SU-DHL-6 (cell line): ENCODE measurements around the gene FOLR3.
"Not testable (repeated sequence)": the region's sequence is repeated elsewhere in the genome, so short reads cannot be mapped to it uniquely, and the experiment has no call there.

Source experiments
- H2AFZ ChIP-seq: fragments of 200-600 bp; sonication (generic); 2 replicates; pipeline ENCODE4 v1.6.1; 2014; ENCODE audit warnings: low read depth, mild to moderate bottlenecking, moderate library complexity, mixed read lengths, antibody characterized with exemption, low read length; ENCODE audit not compliant: severe bottlenecking
- H3F3A ChIP-seq: fragments of 200-600 bp; shearing (Covaris generic); 2 replicates; pipeline ENCODE4 v1.6.0; 2016; ENCODE audit warnings: antibody characterized with exemption, mild to moderate bottlenecking; ENCODE audit not compliant: insufficient read depth
- H3K27ac ChIP-seq: fragments of 200-600 bp; sonication (generic); 2 replicates; pipeline ENCODE4 v1.5.1; 2016; ENCODE audit warnings: low read depth, mild to moderate bottlenecking, low read length, moderate library complexity, mixed read lengths
- H3K27me3 ChIP-seq: fragments of 200-600 bp; sonication (generic), shearing (Covaris generic); 2 replicates; pipeline ENCODE4 v1.6.0; 2014; ENCODE audit warnings: mild to moderate bottlenecking, low read length
- H3K36me3 ChIP-seq: fragments of 200-600 bp; sonication (generic); 2 replicates; pipeline ENCODE4 v1.6.1; 2014; ENCODE audit warnings: mild to moderate bottlenecking, low read length, mixed read lengths
- H3K4me2 ChIP-seq: fragments of 300-600, 200-600 bp; shearing (Covaris generic), sonication (generic); 2 replicates; pipeline ENCODE4 v1.6.0; 2014; ENCODE audit warnings: low read length, low read depth, mild to moderate bottlenecking; ENCODE audit not compliant: poor library complexity, severe bottlenecking
- H3K4me3 ChIP-seq: fragments of 200-600 bp; sonication (generic); 2 replicates; pipeline ENCODE4 v1.5.1; 2014; ENCODE audit warnings: antibody characterized with exemption, low read length, mild to moderate bottlenecking, mixed read lengths; ENCODE audit not compliant: insufficient read depth, poor library complexity, severe bottlenecking
- H3K79me2 ChIP-seq: fragments of 200-600 bp; sonication (generic); 2 replicates; pipeline ENCODE4 v1.6.1; 2014; ENCODE audit warnings: mild to moderate bottlenecking, low read length, moderate library complexity; ENCODE audit not compliant: insufficient read depth
- H3K9ac ChIP-seq: fragments of 200-600 bp; sonication (generic); 2 replicates; pipeline ENCODE4 v1.7.0; 2014; ENCODE audit warnings: mild to moderate bottlenecking, low read length
- H3K9me2 ChIP-seq: fragments of 200-600 bp; sonication (generic); replicated peaks from 2 replicates; pipeline ENCODE4 v1.6.1; 2014; ENCODE audit warnings: low read length; ENCODE audit not compliant: insufficient read depth
- H3K9me3 ChIP-seq: fragments of 200-600 bp; sonication (generic); 2 replicates; pipeline ENCODE4 v1.6.1; 2014; ENCODE audit warnings: low read length, mixed read lengths; ENCODE audit not compliant: insufficient read depth
- H4K20me1 ChIP-seq: fragments of 200-600 bp; sonication (generic); 2 replicates; pipeline ENCODE4 v1.6.1; 2014; ENCODE audit warnings: low read depth, mild to moderate bottlenecking, antibody characterized with exemption, low read length, moderate library complexity, mixed read lengths
- CTCF ChIP-seq: fragments of 200-600 bp; sonication (generic); IDR thresholded peaks from one replicate; pipeline ENCODE4 v1.5.1; 2017; ENCODE audit warnings: antibody characterized with exemption, mild to moderate bottlenecking, low read length, moderate library complexity; ENCODE audit not compliant: insufficient read depth, poor library complexity, severe bottlenecking
- EZH2phosphoT487 ChIP-seq: fragments of 200-600 bp; sonication (generic), shearing (Covaris generic); conservative IDR thresholded peaks from 2 replicates; pipeline ENCODE4 v1.6.1; 2018; ENCODE audit warnings: mild to moderate bottlenecking, antibody characterized with exemption, low read length, moderate library complexity, mixed read lengths

Gene FOLR3

GRCh38 chr11:72177656-72178055, 42.1 kb downstream of the FOLR3 start:
- H3K79me2 ChIP-seq, result no peaks in the 10 kb centered on the region
- H3K27ac ChIP-seq, result no peak overlapping the region
- H3K9me2 ChIP-seq, result no peaks in the 10 kb centered on the region
- TF ChIP-seq CTCF (no peak), EZH2phosphoT487 (no peak)
- no peaks in the 10 kb centered on the region for H3K9me3 ChIP-seq
- no peaks in the 10 kb centered on the region for H3K36me3 ChIP-seq
- H2AFZ ChIP-seq, result no peak overlapping the region
- H3K27me3 ChIP-seq, result no peaks in the 10 kb centered on the region
- no peaks in the 10 kb centered on the region for H4K20me1 ChIP-seq
- H3K4me2 ChIP-seq, result no peak overlapping the region
- H3K9ac ChIP-seq, result no peak overlapping the region
- no peak overlapping the region for H3K4me3 ChIP-seq
- no peaks in the 10 kb centered on the region for H3F3A ChIP-seq

GRCh38 chr11:72179049-72179803, 43.7 kb downstream of the FOLR3 start:
- TF ChIP-seq CTCF (no peak), EZH2phosphoT487 (no peak)
- no peak overlapping the region for H3K4me2 ChIP-seq
- no peaks in the 10 kb centered on the region for H3K27me3 ChIP-seq
- no peak overlapping the region for H2AFZ ChIP-seq
- H3F3A ChIP-seq, result no peaks in the 10 kb centered on the region
- no peaks in the 10 kb centered on the region for H3K9me2 ChIP-seq
- H3K27ac ChIP-seq, result no peak overlapping the region
- no peaks in the 10 kb centered on the region for H3K9me3 ChIP-seq
- H4K20me1 ChIP-seq, result no peaks in the 10 kb centered on the region
- H3K36me3 ChIP-seq, result no peaks in the 10 kb centered on the region
- no peak overlapping the region for H3K4me3 ChIP-seq
- no peak overlapping the region for H3K9ac ChIP-seq
- H3K79me2 ChIP-seq, result no peaks in the 10 kb centered on the region

- no peak overlapping the region for H3K4me3 ChIP-seq
- H3F3A ChIP-seq, result no peaks in the 10 kb centered on the region
- H3K79me2 ChIP-seq, result no peaks in the 10 kb centered on the region
- H3K36me3 ChIP-seq, result no peaks in the 10 kb centered on the region
- no peak overlapping the region for H3K27ac ChIP-seq
- no peaks in the 10 kb centered on the region for H3K27me3 ChIP-seq
- no peaks in the 10 kb centered on the region for H3K9me2 ChIP-seq
- no peaks in the 10 kb centered on the region for H3K9me3 ChIP-seq
- no peaks in the 10 kb centered on the region for H4K20me1 ChIP-seq
- no peak overlapping the region for H3K4me2 ChIP-seq
- TF ChIP-seq EZH2phosphoT487 (no peak), CTCF (no peak)
- H2AFZ ChIP-seq, result no peak overlapping the region
- H3K9ac ChIP-seq, result no peak overlapping the region
These were observed 44.4 kb downstream of the FOLR3 start for GRCh38 chr11:72179804-72180396.

- H3K79me2 ChIP-seq, H3K4me3 ChIP-seq, H3K9me2 ChIP-seq, H3K27me3 ChIP-seq, H2AFZ ChIP-seq, H3K27ac ChIP-seq, H3K9me3 ChIP-seq, H3K9ac ChIP-seq, H4K20me1 ChIP-seq, H3K36me3 ChIP-seq, H3F3A ChIP-seq, H3K4me2 ChIP-seq: not testable (repeated sequence)
These were observed 45.5 kb downstream of the FOLR3 start for GRCh38 chr11:72180892-72181552.

- not testable (repeated sequence) for H2AFZ ChIP-seq, H3K4me2 ChIP-seq, H3K4me3 ChIP-seq, H3K36me3 ChIP-seq, H3K9ac ChIP-seq, H3K27ac ChIP-seq, H3K9me2 ChIP-seq, H3K79me2 ChIP-seq, H3K9me3 ChIP-seq, H3F3A ChIP-seq, H4K20me1 ChIP-seq, H3K27me3 ChIP-seq
These were observed 46.0 kb downstream of the FOLR3 start for GRCh38 chr11:72181553-72181958.
